Lung (tissue), 12 donors: ENCODE measurements around the gene COL6A2. TPM values are rescaled to one million over a fixed set of nuclear protein-coding genes. Genes with fewer than 3 reads are reported as not detected.
"Not testable (repeated sequence)": the region's sequence is repeated elsewhere in the genome, so short reads cannot be mapped to it uniquely, and the experiment has no call there.

Experiments used
- ATAC-seq: fragments of 200-7000 bp; cut with Tn5 transposase; one replicate; pipeline ENCODE4 v1.9.1; 2020; ENCODE audit warnings: moderate number of reproducible peaks; ENCODE audit not compliant: insufficient read depth, low FRiP score
- DNase-seq, 3 donors: peaks; one replicate each; pipeline ENCODE4 v3.0.0-alpha.2; 2013 to 2017
- H3K27ac ChIP-seq, 2 donors: one replicate each; pipeline ENCODE4 v1.5.1; 2013; ENCODE audit warnings: mild to moderate bottlenecking in 2 of 2, moderate library complexity in 2 of 2, control low read depth in 1 of 2, inconsistent platforms in 1 of 2, low read depth in 1 of 2, low read length in 1 of 2
- H3K27me3 ChIP-seq, 3 donors: one replicate each; pipeline ENCODE4 v1.5.1; 2013; ENCODE audit warnings: low read length in 2 of 3; ENCODE audit not compliant: control insufficient read depth in 3 of 3, insufficient read depth in 3 of 3
- H3K36me3 ChIP-seq, 4 donors: one replicate each; pipeline ENCODE4 v1.5.1; 2013; ENCODE audit warnings: low read length in 4 of 4, mild to moderate bottlenecking in 1 of 4, moderate library complexity in 1 of 4; ENCODE audit not compliant: control insufficient read depth in 4 of 4, insufficient read depth in 4 of 4
- H3K4me1 ChIP-seq, 5 donors: one replicate each; pipeline ENCODE4 v1.5.1; 2013; ENCODE audit warnings: low read length in 5 of 5, mild to moderate bottlenecking in 2 of 5, moderate library complexity in 1 of 5; ENCODE audit not compliant: control insufficient read depth in 5 of 5, insufficient read depth in 5 of 5
- H3K4me3 ChIP-seq: one replicate; pipeline ENCODE4 v1.5.1; 2013; ENCODE audit warnings: mild to moderate bottlenecking, control low read depth, moderate library complexity
- H3K9ac ChIP-seq, 2 donors: one replicate each; pipeline ENCODE4 v1.5.1; 2013; ENCODE audit warnings: low read length in 2 of 2, control low read depth in 1 of 2; ENCODE audit not compliant: insufficient read depth in 1 of 2
- H3K9me3 ChIP-seq, 4 donors: one replicate each; pipeline ENCODE4 v1.5.1; 2013; ENCODE audit warnings: low read length in 3 of 4, mild to moderate bottlenecking in 1 of 4, moderate library complexity in 1 of 4; ENCODE audit not compliant: control insufficient read depth in 4 of 4, insufficient read depth in 3 of 4
- WGBS, 2 donors: extraction: QIAGEN DNeasy Blood & Tissue Kit; methylation state at CpG; one replicate each; pipeline ENCODE4 v1.1.7; 2013; 5-methylcytosine and 5-hydroxymethylcytosine counted together
- polyA plus RNA-seq, 2 donors: library from polyadenylated mRNA; stranded (reverse); fragments of 200-250 nt; gene quantifications; one replicate each; pipeline ENCODE4 v1.2.1, GENCODE V29; 2013
- total RNA-seq, 2 donors: library from RNA; depleted of rRNA in 1 of 2; stranded (reverse); fragments of >200 nt in 1 of 2; gene quantifications; one replicate each; pipeline ENCODE4 v1.2.1, GENCODE V29; 2014 to 2021
- TF ChIP-seq, protein P1 (sequence below): IDR thresholded peaks from 2 replicates; pipeline ENCODE4 v1.5.1; 2012; ENCODE audit warnings: mild to moderate bottlenecking; ENCODE audit errors: control extremely low read depth, extremely low read depth
- donor health status: control.
- donor health status: control.
- donor health status: Bipolar disorder and iron deficiency.
- donor health status: healthy.
- donor health status: DM: yes; HTN: yes; CAD: no.

Gene COL6A2
- total and polyA plus RNA-seq, 4 donors = 192 to 466 (median 292) TPM

DNA sequence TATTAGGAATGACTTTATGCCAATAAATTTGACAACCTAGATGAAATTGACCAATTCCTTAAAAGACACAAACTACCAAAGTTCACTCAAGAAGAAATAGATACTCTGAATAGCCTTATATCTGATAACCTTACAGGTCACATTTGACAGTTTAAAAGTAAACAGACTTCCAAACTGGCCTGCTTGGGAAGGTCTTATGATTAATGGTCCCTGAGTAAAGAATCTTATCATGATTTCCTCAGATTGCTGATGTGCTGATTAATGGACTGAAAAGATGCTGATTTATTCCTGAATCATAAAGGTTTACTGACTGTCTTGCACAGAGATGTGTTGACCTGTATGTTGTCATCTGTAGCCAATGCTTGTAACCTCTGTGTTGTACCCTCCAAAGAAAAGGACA lies 67.2 kb downstream of the COL6A2 start:
- no peak overlapping the region for H3K9ac ChIP-seq
- H3K27me3 ChIP-seq = peaks cover 0 to 20% (median 0%) of the 10 kb centered on the region in 3 donors
- H3K4me3 ChIP-seq = no peak overlapping the region
- no peak for ATAC-seq
- peaks cover 0 to 8% (median 1%) of the 10 kb centered on the region in 4 donors for H3K36me3 ChIP-seq
- TF ChIP-seq, protein P1, sequence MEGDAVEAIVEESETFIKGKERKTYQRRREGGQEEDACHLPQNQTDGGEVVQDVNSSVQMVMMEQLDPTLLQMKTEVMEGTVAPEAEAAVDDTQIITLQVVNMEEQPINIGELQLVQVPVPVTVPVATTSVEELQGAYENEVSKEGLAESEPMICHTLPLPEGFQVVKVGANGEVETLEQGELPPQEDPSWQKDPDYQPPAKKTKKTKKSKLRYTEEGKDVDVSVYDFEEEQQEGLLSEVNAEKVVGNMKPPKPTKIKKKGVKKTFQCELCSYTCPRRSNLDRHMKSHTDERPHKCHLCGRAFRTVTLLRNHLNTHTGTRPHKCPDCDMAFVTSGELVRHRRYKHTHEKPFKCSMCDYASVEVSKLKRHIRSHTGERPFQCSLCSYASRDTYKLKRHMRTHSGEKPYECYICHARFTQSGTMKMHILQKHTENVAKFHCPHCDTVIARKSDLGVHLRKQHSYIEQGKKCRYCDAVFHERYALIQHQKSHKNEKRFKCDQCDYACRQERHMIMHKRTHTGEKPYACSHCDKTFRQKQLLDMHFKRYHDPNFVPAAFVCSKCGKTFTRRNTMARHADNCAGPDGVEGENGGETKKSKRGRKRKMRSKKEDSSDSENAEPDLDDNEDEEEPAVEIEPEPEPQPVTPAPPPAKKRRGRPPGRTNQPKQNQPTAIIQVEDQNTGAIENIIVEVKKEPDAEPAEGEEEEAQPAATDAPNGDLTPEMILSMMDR = no peak
- no peak for DNase-seq
- peaks cover 0 to under 1% (median 0%) of the 10 kb centered on the region in 4 donors for H3K9me3 ChIP-seq
- no peaks in the 10 kb centered on the region for H3K4me1 ChIP-seq
- H3K27ac ChIP-seq = no peak overlapping the region

DNA sequence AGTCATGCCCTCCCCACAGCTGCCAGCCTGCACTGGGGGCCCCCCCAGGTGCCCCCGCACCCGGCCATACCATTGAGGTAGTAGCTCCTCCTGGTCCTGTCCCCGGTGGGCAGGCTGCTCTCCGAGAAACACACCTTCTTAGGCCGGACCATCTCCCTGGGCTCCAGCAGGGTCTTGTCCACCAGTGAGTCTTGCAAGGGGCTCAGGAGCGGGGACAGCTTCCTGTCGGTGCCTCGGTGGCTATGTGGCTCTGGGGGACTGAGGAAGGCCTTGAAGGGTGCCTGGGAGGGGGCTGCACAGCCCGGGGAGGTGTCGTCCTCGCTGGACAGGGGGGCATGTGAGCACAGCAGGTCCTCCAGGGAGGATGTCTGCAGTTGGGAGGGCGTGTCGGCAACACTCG lies 70.3 kb downstream of the COL6A2 start:
- DNase-seq (peak in 1 of 3 donors; percentile 12), ATAC-seq (no peak)
- TF ChIP-seq, protein P1 = no peak
- 88 to 95% methylated on average over 14 of the region's 14 CpGs for WGBS, 2 donors
- Histone ChIP-seq H3K4me1 (no peaks in the 10 kb centered on the region), H3K27ac (no peak overlapping the region), H3K9me3 (no peaks in the 10 kb centered on the region), H3K36me3 (peaks cover 0 to 3% (median 0%) of the 10 kb centered on the region in 4 donors), H3K9ac (no peak overlapping the region), H3K27me3 (peaks cover 0 to 2% (median 0%) of the 10 kb centered on the region in 3 donors), H3K4me3 (no peak overlapping the region)

DNA sequence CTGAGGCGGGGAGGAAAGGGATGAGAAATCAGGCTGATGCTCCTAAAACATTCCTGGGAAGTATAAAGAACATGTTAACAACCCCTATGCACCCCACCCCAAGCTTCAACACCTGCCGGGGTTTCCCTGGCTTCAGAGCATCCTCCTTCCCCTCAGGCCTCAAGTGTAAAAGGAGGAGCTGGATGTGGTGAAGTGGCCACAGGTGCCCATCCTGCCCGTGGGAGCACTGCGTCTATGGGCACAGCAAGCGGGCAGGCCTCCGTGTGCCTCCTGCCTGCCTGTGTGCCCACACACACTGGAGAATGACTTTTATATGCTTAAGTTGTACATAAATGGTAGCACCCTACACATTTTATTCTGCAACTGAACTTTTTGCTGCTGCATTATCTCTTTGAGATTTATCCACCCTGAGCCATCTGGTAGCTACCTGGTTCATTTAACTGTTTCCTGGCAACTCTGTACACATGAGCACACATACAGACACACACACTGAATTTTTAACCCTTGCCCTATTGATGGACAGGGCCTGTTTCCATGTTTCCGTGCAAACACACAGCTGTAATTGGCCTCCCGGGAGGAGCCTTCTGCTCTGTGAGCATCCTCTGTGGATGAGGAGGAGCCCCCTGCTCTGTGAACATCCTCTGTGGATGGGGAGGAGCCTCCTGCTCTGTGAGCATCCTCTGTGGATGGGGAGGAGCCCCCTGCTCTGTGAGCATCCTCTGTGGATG lies 70.9 kb downstream of the COL6A2 start:
- ATAC-seq (no peak), DNase-seq (no peak)
- Histone ChIP-seq H3K27me3 (no peaks in the 10 kb centered on the region), H3K36me3 (no peaks in the 10 kb centered on the region), H3K9ac (no peak overlapping the region), H3K4me1 (no peaks in the 10 kb centered on the region), H3K4me3 (no peak overlapping the region), H3K27ac (no peak overlapping the region), H3K9me3 (no peaks in the 10 kb centered on the region)
- WGBS, 2 donors = 82 to 89% methylated on average over 8 of the region's 8 CpGs
- TF ChIP-seq, protein P1 = no peak

DNA sequence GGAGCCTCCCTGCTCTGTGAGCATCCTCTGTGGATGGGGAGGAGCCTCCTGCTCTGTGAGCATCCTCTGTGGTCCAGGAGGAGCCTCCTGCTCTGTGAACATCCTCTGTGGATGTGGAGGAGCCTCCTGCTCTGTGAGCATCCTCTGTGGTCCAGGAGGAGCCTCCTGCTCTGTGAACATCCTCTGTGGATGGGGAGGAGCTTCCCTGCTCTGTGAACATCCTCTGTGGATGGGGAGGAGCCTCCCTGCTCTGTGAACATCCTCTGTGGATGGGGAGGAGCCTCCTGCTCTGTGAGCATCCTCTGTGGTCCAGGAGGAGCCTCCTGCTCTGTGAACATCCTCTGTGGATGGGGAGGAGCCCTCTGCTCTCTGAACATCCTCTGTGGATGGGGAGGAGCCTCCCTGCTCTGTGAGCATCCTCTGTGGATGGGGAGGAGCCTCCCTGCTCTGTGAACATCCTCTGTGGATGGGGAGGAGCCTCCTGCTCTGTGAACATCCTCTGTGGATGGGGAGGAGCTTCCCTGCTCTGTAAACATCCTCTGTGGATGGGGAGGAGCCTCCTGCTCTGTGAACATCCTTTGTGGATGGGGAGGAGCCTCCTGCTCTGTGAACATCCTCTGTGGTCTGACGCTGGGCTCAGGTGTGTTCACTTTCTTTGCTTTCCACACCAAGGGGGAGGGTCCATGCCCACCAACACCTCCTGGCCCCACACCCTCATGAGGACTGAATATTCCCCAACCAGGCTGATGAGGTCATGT lies 72.7 kb downstream of the COL6A2 start:
- not testable (repeated sequence) for H3K9ac ChIP-seq, H3K36me3 ChIP-seq, H3K4me3 ChIP-seq, H3K4me1 ChIP-seq, H3K27ac ChIP-seq, H3K27me3 ChIP-seq, ATAC-seq, H3K9me3 ChIP-seq
- DNase-seq = peak in 1 of 3 donors; percentile 3
- 52 to 69% methylated on average over 1 of the region's 1 CpG for WGBS, 2 donors
